Measurements from ENCODE around the gene NLGN4Y. TPM values are rescaled to one million over a fixed set of nuclear protein-coding genes. Genes with fewer than 3 reads are reported as not detected.

NLGN4Y gene
- total RNA-seq, 1 donor from 2014 or later: 20.3 TPM

DNA sequence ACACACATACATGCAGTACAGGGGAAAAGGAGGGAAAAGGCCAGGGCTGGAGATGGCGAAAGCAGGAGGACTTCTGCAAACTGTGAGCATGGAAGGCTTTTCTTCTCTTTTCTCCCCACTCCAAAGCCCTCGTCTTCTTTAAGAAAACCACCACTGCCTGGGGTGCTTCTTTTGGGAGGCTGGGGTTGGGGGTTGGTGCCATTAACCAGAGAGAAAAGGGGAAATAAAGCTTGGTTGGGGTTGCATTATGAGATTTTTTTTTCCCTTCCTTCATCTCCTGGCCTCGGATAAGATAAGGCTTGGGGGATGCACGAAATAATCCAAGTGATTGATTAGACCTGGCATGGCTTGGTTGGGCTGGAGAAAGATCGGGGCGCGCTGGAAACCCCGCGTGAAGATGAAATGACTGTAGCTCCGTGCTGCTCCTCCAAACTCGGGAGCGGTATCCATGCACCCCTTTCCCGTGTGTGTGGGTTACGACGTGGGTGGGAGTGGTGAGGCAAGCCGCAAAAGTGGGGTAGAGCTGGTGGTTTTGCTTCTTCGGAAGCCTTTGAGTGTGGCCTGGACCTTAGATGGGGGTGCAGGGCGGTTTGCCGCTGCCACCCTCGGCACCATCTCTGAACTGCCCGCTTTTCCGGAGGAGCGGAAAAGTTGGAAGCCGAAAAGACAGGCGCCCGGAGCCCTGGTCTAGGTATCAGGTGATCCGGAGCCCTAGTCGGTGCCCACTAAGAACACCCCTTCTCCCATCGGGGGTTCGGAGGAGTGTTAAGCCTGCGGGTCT, 648 bp upstream of the NLGN4Y start:
- H3K4me3 ChIP-seq (ENCODE audit: low read depth, low read length): peak overlapping the region; percentile 68
- TF ChIP-seq, protein P1, sequence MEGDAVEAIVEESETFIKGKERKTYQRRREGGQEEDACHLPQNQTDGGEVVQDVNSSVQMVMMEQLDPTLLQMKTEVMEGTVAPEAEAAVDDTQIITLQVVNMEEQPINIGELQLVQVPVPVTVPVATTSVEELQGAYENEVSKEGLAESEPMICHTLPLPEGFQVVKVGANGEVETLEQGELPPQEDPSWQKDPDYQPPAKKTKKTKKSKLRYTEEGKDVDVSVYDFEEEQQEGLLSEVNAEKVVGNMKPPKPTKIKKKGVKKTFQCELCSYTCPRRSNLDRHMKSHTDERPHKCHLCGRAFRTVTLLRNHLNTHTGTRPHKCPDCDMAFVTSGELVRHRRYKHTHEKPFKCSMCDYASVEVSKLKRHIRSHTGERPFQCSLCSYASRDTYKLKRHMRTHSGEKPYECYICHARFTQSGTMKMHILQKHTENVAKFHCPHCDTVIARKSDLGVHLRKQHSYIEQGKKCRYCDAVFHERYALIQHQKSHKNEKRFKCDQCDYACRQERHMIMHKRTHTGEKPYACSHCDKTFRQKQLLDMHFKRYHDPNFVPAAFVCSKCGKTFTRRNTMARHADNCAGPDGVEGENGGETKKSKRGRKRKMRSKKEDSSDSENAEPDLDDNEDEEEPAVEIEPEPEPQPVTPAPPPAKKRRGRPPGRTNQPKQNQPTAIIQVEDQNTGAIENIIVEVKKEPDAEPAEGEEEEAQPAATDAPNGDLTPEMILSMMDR (conservative IDR thresholded peaks at IDR 0.05; ENCODE audit: low read depth, low read length): no peak
- DNase-seq (ENCODE audit: low read depth): no peak

DNA sequence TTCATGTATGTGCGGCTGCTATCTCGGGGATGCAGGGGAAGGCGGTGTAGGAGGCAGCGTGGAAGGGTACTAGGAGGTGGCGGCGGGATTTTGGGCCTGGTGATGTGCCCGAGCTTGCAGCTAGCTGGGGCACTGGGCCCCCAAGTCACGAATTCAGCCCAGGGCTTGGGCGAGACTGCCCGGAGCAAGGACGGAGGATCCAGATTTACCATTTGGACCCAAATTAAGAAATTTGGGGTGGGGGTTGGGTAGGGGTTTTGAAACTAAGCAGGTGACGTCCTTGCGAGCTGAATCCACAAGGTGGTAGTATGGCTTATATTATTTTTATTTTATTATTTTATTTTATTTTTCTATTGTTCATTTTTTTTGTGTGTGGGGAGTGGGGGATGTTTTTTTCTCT, 986 bp downstream of the NLGN4Y start:
- H3K4me3 ChIP-seq (ENCODE audit: low read depth, low read length): peak overlapping the region; percentile 68
- TF ChIP-seq, protein P1 (conservative IDR thresholded peaks at IDR 0.05; ENCODE audit: low read depth, low read length): peak; percentile 35
- DNase-seq (ENCODE audit: low read depth): no peak

DNA sequence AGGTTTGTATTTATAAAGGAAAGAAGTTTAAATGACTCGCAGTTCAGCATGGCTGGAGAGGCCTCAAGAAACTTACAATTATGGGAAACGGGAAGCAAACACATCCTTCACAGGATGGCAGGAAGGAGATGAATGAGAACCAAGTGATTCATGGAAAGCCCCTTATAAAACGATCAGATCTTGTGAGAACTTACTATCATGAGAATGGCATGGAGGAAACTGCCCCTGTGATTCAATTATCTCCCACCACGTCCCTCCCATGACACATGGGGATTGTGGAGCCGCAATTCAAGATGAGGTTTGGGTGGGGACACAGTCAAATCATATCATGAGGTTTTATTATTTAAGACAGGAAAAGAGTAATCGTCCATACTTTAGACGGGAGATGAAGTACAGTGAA, 4.0 kb downstream of the NLGN4Y start:
- TF ChIP-seq, protein P1 (conservative IDR thresholded peaks at IDR 0.05; ENCODE audit: low read depth, low read length): no peak

DNA sequence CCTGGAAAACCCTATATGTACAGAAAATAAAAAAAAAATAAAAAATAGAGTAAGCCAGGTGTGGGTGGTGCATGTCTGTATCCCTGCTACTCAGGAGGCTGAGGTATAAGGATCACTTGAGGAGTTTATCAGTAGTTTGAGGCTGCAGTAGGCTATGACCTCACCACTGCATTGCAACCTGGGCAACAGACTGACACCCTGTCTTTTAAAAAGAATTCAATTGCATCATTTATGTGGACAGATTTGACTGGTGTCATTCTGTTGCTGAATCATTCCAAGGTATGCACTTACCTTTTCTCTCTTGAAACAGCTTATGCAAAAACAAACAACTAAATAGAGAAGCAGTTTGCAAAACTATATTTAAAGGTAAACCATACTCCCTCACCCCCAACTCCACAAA, 12.4 kb downstream of the NLGN4Y start:
- H3K4me3 ChIP-seq (ENCODE audit: low read depth, low read length): no peak overlapping the region
- TF ChIP-seq, protein P1 (conservative IDR thresholded peaks at IDR 0.05; ENCODE audit: low read depth, low read length): no peak
- no peak for DNase-seq (ENCODE audit: low read depth)

More for the DNA sequence above, 4.0 kb downstream of the NLGN4Y start:
- no peak for DNase-seq (ENCODE audit: low read depth)
- H3K4me3 ChIP-seq (ENCODE audit: low read depth, low read length): no peak overlapping the region

DNA sequence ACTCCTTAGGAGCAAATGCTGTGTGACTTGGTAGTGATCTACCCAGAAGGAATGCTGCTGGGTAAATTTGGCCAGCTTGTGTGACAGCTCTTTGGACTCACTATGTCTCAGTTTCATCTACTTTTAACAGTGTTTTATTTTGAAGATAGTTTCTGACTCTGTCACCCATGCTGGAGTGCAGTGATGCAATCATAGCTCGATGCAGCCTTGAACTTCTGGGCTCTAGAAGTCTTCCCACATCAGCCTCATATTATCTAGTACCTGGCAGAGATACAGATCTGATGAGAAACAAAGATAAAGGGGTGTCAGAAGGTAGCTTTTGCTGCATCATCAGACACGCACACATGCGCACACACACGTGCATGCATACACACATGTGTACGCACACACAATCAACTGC, 19.2 kb downstream of the NLGN4Y start:
- DNase-seq (ENCODE audit: low read depth): no peak
- TF ChIP-seq, protein P1 (conservative IDR thresholded peaks at IDR 0.05; ENCODE audit: low read depth, low read length): no peak
- H3K4me3 ChIP-seq (ENCODE audit: low read depth, low read length): no peak overlapping the region

DNA sequence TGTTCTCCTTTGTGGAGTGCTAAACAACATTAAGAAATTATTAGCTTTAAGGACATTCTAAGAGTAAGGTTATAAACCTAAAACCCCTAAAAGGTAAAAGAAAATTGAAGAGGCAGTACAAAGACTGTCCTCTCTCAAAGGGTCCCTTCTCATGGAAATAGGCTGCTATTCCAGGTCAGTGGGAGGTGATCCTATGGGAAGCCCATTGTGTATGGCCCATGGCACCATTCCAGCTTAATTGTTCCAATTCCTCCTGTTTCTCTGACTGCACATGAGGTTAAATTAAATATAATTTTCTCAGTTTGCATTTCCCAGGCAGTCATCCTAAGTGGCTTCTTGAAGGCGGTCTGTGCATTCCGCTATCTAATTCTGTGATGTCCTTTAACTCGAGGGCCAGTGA, 57.0 kb downstream of the NLGN4Y start:
- TF ChIP-seq, protein P1 (conservative IDR thresholded peaks at IDR 0.05; ENCODE audit: low read depth, low read length): no peak
- no peak for DNase-seq (ENCODE audit: low read depth)
- no peak overlapping the region for H3K4me3 ChIP-seq (ENCODE audit: low read depth, low read length)

DNA sequence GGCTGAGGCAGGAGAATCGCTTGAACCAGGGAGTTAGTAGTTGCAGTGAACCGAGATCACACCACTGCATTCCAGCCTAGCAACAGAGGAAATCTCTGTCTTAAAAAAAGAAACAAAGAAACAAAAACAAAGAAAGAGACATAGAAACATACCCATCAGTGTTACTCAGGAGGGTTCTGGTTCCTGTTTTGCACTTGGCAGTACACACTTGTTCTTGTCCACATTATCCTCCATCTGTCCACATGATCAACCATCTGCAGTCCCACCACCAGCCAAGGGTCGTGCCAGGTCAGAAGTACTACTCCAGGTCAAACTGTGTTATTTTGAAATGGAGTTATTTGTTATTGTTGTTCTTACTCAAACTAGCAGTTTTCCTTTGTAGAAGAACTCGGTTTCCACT, 62.4 kb downstream of the NLGN4Y start:
- H3K4me3 ChIP-seq (ENCODE audit: low read depth, low read length): no peak overlapping the region
- DNase-seq (ENCODE audit: low read depth): peak; percentile 7
- TF ChIP-seq, protein P1 (conservative IDR thresholded peaks at IDR 0.05; ENCODE audit: low read depth, low read length): no peak

Measured in epithelial cell of proximal tubule (primary cell).